ENCODE results near the gene TATDN3. TPM values are rescaled to one million over a fixed set of nuclear protein-coding genes. Genes with fewer than 3 reads are reported as not detected.
A peak's percentile ranks its signal among the peaks of the same experiment; 100 is the strongest.

Gene TATDN3
- total RNA-seq, 2 experiments from 2014 or later, result 35.4 to 52.5 TPM

- Histone ChIP-seq H3K79me2 (ENCODE audit: insufficient read depth, low read depth, low read length) (peaks cover 8% of the 10 kb centered on the region; the same call in 1 of the 2 replicates), H3K9me3 (ENCODE audit: low read length) (no peaks in the 10 kb centered on the region), H2AFZ (ENCODE audit: low read length) (no peak overlapping the region), H4K20me1 (ENCODE audit: insufficient read depth, low read length) (no peaks in the 10 kb centered on the region), H3K36me3 (ENCODE audit: insufficient read depth, low read length) (peaks cover 3% of the 10 kb centered on the region; the same call in 1 of the 2 replicates), H3K4me3 (ENCODE audit: low read depth, low read length, poor library complexity, severe bottlenecking) (no peak overlapping the region), H3K9me2 (ENCODE audit: insufficient read depth, low read length) (no peaks in the 10 kb centered on the region), H3K27ac (ENCODE audit: low read depth, low read length, poor library complexity, severe bottlenecking) (no peak overlapping the region), H3K4me2 (ENCODE audit: low read length) (no peak overlapping the region), H3K4me1 (ENCODE audit: insufficient read depth, low read length, poor library complexity, severe bottlenecking) (peaks cover 10% of the 10 kb centered on the region)
- TF ChIP-seq, protein P1, sequence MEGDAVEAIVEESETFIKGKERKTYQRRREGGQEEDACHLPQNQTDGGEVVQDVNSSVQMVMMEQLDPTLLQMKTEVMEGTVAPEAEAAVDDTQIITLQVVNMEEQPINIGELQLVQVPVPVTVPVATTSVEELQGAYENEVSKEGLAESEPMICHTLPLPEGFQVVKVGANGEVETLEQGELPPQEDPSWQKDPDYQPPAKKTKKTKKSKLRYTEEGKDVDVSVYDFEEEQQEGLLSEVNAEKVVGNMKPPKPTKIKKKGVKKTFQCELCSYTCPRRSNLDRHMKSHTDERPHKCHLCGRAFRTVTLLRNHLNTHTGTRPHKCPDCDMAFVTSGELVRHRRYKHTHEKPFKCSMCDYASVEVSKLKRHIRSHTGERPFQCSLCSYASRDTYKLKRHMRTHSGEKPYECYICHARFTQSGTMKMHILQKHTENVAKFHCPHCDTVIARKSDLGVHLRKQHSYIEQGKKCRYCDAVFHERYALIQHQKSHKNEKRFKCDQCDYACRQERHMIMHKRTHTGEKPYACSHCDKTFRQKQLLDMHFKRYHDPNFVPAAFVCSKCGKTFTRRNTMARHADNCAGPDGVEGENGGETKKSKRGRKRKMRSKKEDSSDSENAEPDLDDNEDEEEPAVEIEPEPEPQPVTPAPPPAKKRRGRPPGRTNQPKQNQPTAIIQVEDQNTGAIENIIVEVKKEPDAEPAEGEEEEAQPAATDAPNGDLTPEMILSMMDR (conservative IDR thresholded peaks at IDR 0.05; ENCODE audit: low read length), result no peak
- TF ChIP-seq EZH2phosphoT487 (IDR thresholded peaks at IDR 0.05; ENCODE audit: borderline replicate concordance, low read depth, low read length), result no peak
- no peak for DNase-seq (ENCODE audit: low spot score)
- POLR2A ChIA-PET, result no interaction called here
- CTCF ChIA-PET (ENCODE audit: unreplicated experiment), result no interaction called here
- BruUV-seq (replicated peaks), result no TSS peak
- intact Hi-C loops (cut with micrococcal nuclease; ENCODE audit: unreplicated experiment), result loop anchor here (10.0 kb wide), 1 partner anchor 1177 kb away; the partner anchor contains the start of gene NEK2
These were observed 60.5 kb downstream of the TATDN3 start for GRCh38 chr1:212852105-212852688.

DNA sequence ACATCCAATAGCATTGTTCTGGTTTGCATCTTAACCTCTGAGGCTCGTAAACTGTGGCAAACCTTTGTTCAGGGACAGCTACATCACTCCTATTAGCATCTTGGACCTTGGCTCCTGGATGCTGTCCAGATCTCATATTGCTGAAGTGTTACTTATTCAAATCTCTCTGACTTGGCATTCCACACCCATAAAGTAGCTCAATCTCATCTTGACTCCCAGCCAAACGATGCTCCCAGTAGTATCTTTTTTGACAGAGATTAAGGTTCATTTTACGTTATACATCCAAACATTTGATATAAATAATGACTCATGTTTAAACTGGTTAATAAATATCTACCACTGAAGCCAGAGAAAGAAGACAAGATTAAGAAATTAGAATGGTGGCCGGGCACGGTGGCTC, 62.0 kb downstream of the TATDN3 start:
- no peak overlapping the region for H3K27ac ChIP-seq (ENCODE audit: low read depth, low read length, poor library complexity, severe bottlenecking)
- no peak for DNase-seq (ENCODE audit: low spot score)
- peaks cover 3% of the 10 kb centered on the region; the same call in 1 of the 2 replicates for H3K36me3 ChIP-seq (ENCODE audit: insufficient read depth, low read length)
- no peaks in the 10 kb centered on the region for H3K9me2 ChIP-seq (ENCODE audit: insufficient read depth, low read length)
- peaks cover 11% of the 10 kb centered on the region for H3K4me1 ChIP-seq (ENCODE audit: insufficient read depth, low read length, poor library complexity, severe bottlenecking)
- H3K4me3 ChIP-seq (ENCODE audit: low read depth, low read length, poor library complexity, severe bottlenecking), result no peak overlapping the region
- H2AFZ ChIP-seq (ENCODE audit: low read length), result no peak overlapping the region
- H3K4me2 ChIP-seq (ENCODE audit: low read length), result no peak overlapping the region
- intact Hi-C loops (cut with micrococcal nuclease; ENCODE audit: unreplicated experiment), result loop anchor here (10.0 kb wide), 1 partner anchor 1179 kb away; the partner anchor contains the start of gene NEK2
- TF ChIP-seq, protein P1 (conservative IDR thresholded peaks at IDR 0.05; ENCODE audit: low read length), result no peak
- no peak for TF ChIP-seq EZH2phosphoT487 (IDR thresholded peaks at IDR 0.05; ENCODE audit: borderline replicate concordance, low read depth, low read length)
- CTCF ChIA-PET (ENCODE audit: unreplicated experiment), result no interaction called here
- BruUV-seq (replicated peaks), result no TSS peak
- no peaks in the 10 kb centered on the region for H4K20me1 ChIP-seq (ENCODE audit: insufficient read depth, low read length)
- H3K9me3 ChIP-seq (ENCODE audit: low read length), result no peaks in the 10 kb centered on the region
- H3K79me2 ChIP-seq (ENCODE audit: insufficient read depth, low read depth, low read length), result peaks cover 17% of the 10 kb centered on the region; the same call in 1 of the 2 replicates
- POLR2A ChIA-PET, result no interaction called here

DNA sequence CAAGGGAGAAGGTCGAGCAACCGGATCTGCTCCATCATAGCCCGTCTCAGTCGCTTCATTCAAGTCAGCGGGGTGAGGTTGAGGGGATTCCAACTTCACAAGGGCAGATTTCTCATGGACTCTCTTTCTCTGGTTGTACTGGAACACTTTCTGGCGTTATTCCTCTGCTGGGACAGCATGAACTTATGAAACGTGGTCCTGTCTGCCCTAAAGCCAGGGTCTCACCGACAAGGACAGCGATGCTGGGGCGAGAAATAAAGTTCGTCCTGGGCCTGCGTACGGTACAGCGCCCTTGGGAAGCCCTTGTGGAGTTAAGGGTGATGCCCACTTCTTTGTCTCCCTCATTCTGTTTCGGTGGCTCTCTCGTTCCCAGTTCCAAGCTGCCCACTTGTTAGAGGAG, 65.1 kb downstream of the TATDN3 start:
- CTCF ChIA-PET (ENCODE audit: unreplicated experiment), result interaction anchor here (0.6 kb wide), 1 partner anchor 192 kb away, joined by 3 read pairs; no protein-coding TSS in a partner anchor
- intact Hi-C loops (cut with micrococcal nuclease; ENCODE audit: unreplicated experiment), result loop anchor here (5.0 to 10.0 kb wide), 2 partner anchors 39 to 1182 kb away; partner anchors contain the start of gene NEK2

More for the DNA sequence above, 65.1 kb downstream of the TATDN3 start:
- Histone ChIP-seq H3K79me2 (ENCODE audit: insufficient read depth, low read depth, low read length) (peaks cover 47% of the 10 kb centered on the region), H3K4me2 (ENCODE audit: low read length) (peak overlapping the region; percentile 81), H3K27ac (ENCODE audit: low read depth, low read length, poor library complexity, severe bottlenecking) (no peak overlapping the region), H4K20me1 (ENCODE audit: insufficient read depth, low read length) (no peaks in the 10 kb centered on the region), H3K4me3 (ENCODE audit: low read depth, low read length, poor library complexity, severe bottlenecking) (peak overlapping the region; percentile 80), H2AFZ (ENCODE audit: low read length) (no peak overlapping the region), H3K9me3 (ENCODE audit: low read length) (no peaks in the 10 kb centered on the region), H3K36me3 (ENCODE audit: insufficient read depth, low read length) (peaks cover 20% of the 10 kb centered on the region), H3K9me2 (ENCODE audit: insufficient read depth, low read length) (no peaks in the 10 kb centered on the region), H3K4me1 (ENCODE audit: insufficient read depth, low read length, poor library complexity, severe bottlenecking) (peaks cover 30% of the 10 kb centered on the region)
- no peak for DNase-seq (ENCODE audit: low spot score)
- TF ChIP-seq EZH2phosphoT487 (IDR thresholded peaks at IDR 0.05; ENCODE audit: borderline replicate concordance, low read depth, low read length), result no peak
- TF ChIP-seq, protein P1 (conservative IDR thresholded peaks at IDR 0.05; ENCODE audit: low read length), result no peak
- POLR2A ChIA-PET, result interaction anchor here (0.5 to 1.7 kb wide), 6 partner anchors 9 to 793 kb away, joined by 3 to 8 read pairs (median 4); no protein-coding TSS in a partner anchor
- BruUV-seq (replicated peaks), result TSS peak; percentile 71

Data from OCI-LY7 (cell line).